ENCODE results near the gene USP2. TPM values are rescaled to one million over a fixed set of nuclear protein-coding genes. Genes with fewer than 3 reads are reported as not detected.
A peak's percentile ranks its signal among the peaks of the same experiment; 100 is the strongest.

The USP2 gene
- total and polyA plus RNA-seq, 2 of the 4 experiments (the other 2 are of a cell fraction), result 0.18 to 0.79 TPM

DNA sequence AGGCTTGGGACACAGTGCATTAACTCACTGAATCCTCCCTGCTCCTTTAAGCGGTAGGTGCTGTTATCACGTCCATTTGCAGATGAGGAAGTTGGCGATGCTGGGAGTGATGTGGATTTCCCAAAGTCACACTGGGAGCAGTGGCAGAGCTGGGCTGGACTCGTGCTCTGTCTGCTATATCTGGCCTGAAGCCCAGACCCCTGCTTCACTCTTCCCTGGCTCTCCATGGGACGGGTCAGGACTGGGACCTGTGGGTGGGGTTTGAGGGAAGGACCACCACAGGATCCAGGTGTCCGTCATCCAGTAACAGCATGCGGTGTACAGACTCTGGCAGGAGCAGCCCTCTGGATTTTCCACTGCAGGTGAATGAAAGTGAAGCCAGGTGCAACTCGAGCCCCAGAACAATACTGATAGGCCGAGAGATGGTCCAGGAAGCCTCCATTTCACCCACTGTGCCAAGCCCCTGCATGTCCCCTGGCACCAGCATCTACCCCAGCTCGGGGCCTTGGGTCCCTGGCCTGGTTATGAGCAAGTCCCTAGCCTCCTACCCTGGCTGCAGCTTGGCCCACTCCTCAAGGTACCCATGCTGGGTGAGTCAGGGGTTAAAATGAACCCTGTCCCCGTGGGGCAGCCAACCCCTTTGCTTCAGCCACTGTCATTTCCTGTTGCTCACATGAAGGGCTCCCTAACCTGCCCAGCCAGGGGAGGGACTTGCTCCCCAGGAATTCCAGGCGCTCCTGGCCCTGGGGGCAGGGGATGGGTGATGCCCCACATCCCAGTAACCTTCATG is 4.2 kb downstream of the USP2 start:
- Histone ChIP-seq H2BK120ac (ENCODE audit: low read depth, low read length) (no peak overlapping the region; the same call in 1 of the 2 replicates), H2BK20ac (ENCODE audit: low read depth, low read length) (no peak overlapping the region), H4K8ac (ENCODE audit: low read depth in 2 of 2, low read length in 2 of 2) (no peak overlapping the region), H3K14ac (replicated peaks; ENCODE audit: low read depth, low read length) (no peak overlapping the region), H3K4ac (ENCODE audit: low read depth, low read length) (no peak overlapping the region), H3K4me1 (ENCODE audit: control insufficient read depth, insufficient read depth, low read length) (peaks cover 26% of the 10 kb centered on the region), H3K27ac (ENCODE audit: insufficient read depth, low read length) (no peak overlapping the region), H3K9ac (ENCODE audit: low read depth, low read length) (no peak overlapping the region), H2BK15ac (ENCODE audit: low read depth, low read length) (no peak overlapping the region), H3K9me1 (ENCODE audit: insufficient read depth, low read length) (no peaks in the 10 kb centered on the region; the same call in 1 of the 2 replicates), H3K36me3 (ENCODE audit: control insufficient read depth, insufficient read depth, low read length) (no peaks in the 10 kb centered on the region), H4K20me1 (ENCODE audit: insufficient read depth, low read length) (no peaks in the 10 kb centered on the region), H2AFZ (replicated peaks; ENCODE audit: low read length, poor library complexity) (peak overlapping the region; percentile 49), H2AK5ac (ENCODE audit: low read depth, low read length) (no peak overlapping the region), H3K9me3 (ENCODE audit: control insufficient read depth, insufficient read depth, low read length) (no peaks in the 10 kb centered on the region), H2AK9ac (replicated peaks; ENCODE audit: low read depth, low read length, poor library complexity) (no peak overlapping the region), H3K4me3 (ENCODE audit: insufficient read depth, low read depth, low read length) (no peak overlapping the region), H3K23ac (ENCODE audit: low read depth, low read length) (no peak overlapping the region), H3K4me2 (ENCODE audit: low read depth, low read length) (no peak overlapping the region), H4K91ac (ENCODE audit: insufficient read depth, low read depth, low read length) (no peak overlapping the region; the same call in 1 of the 2 replicates), H3K79me1 (ENCODE audit: low read depth in 1 of 2, low read length in 2 of 2) (no peaks in the 10 kb centered on the region), H3K56ac (ENCODE audit: extremely low read depth, insufficient read depth, low read length) (no peak overlapping the region), H4K5ac (ENCODE audit: low read depth, low read length) (no peak overlapping the region), H3K18ac (ENCODE audit: low read depth, low read length) (no peak overlapping the region), H3K27me3 (ENCODE audit: control insufficient read depth, insufficient read depth, low read length) (no peaks in the 10 kb centered on the region), H2BK5ac (ENCODE audit: low read depth, low read length, poor library complexity, severe bottlenecking) (no peak overlapping the region)
- intact Hi-C loops (cut with micrococcal nuclease), result no loop called here
- dilution Hi-C loops (cut with HindIII; ENCODE audit: low sequenced_read_pairs, unreplicated experiment), result no loop called here
- BruUV-seq (replicated peaks), result no TSS peak
- 79% methylated on average over 4 of the region's 12 CpGs; no CpG with 5 or more reads in 1 of the 2 experiments for WGBS, 2 experiments (ENCODE audit: extremely low coverage in 2 of 2, insufficient read length in 1 of 2)
- in situ Hi-C loops (cut with MboI; ENCODE audit: low sequenced_read_pairs), result no loop called here
- ATAC-seq (ENCODE audit: low read depth) (no peak), DNase-seq (no peak)
- ChIA-PET CTCF (interaction anchor here (0.6 to 4.0 kb wide), 3 partner anchors 21 to 69 kb away, joined by 3 to 32 read pairs (median 3); no protein-coding TSS in a partner anchor), POLR2A (ENCODE audit: unreplicated experiment) (no interaction called here)
- TF ChIP-seq FOS (IDR thresholded peaks at IDR 0.05; ENCODE audit: low read depth, low read length) (no peak), NFE2L2 (IDR thresholded peaks at IDR 0.05; ENCODE audit: low read depth, low read length) (no peak), SMC3 (IDR thresholded peaks at IDR 0.05; ENCODE audit: low read depth, low read length) (no peak), MAFK (IDR thresholded peaks at IDR 0.05; ENCODE audit: low read depth, low read length) (no peak), CHD1 (IDR thresholded peaks at IDR 0.05; ENCODE audit: low read depth, low read length) (no peak), RCOR1 (IDR thresholded peaks at IDR 0.05; ENCODE audit: insufficient replicate concordance, low read length) (no peak), CTCF (conservative IDR thresholded peaks at IDR 0.05; ENCODE audit: low read depth, low read length) (no peak), CEBPB (IDR thresholded peaks at IDR 0.05; ENCODE audit: low read depth, low read length) (no peak), USF2 (IDR thresholded peaks at IDR 0.05; ENCODE audit: low read depth, low read length) (no peak), POLR2A (IDR thresholded peaks at IDR 0.05; ENCODE audit: low read depth, low read length) (no peak), RAD21 (IDR thresholded peaks at IDR 0.05; ENCODE audit: low read length) (no peak), MAZ (IDR thresholded peaks at IDR 0.05; ENCODE audit: borderline replicate concordance, low read depth, low read length) (no peak), BHLHE40 (IDR thresholded peaks at IDR 0.05; ENCODE audit: low read depth, low read length) (no peak), MXI1 (IDR thresholded peaks at IDR 0.05; ENCODE audit: borderline replicate concordance, low read depth, low read length) (no peak)
- TF ChIP-seq, protein P1, sequence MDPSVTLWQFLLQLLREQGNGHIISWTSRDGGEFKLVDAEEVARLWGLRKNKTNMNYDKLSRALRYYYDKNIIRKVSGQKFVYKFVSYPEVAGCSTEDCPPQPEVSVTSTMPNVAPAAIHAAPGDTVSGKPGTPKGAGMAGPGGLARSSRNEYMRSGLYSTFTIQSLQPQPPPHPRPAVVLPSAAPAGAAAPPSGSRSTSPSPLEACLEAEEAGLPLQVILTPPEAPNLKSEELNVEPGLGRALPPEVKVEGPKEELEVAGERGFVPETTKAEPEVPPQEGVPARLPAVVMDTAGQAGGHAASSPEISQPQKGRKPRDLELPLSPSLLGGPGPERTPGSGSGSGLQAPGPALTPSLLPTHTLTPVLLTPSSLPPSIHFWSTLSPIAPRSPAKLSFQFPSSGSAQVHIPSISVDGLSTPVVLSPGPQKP (IDR thresholded peaks at IDR 0.05; ENCODE audit: borderline replicate concordance, low read depth, low read length), result no peak

All from IMR-90 (cell line).